Neural crest cell (in vitro differentiated cells): ENCODE results near the gene ADORA1. TPM values are rescaled to one million over a fixed set of nuclear protein-coding genes. Genes with fewer than 3 reads are reported as not detected.

Source experiments
- DNase-seq: peaks from one replicate; pipeline ENCODE4 v3.0.0; 2021; ENCODE audit warnings: low read depth, mixed read lengths, low spot score
- H3K27ac Mint-ChIP-seq: one replicate; pipeline ENCODE4 v1.8.0; 2021; ENCODE audit warnings: mild to moderate bottlenecking, mixed read lengths; ENCODE audit not compliant: unreplicated experiment
- H3K27me3 Mint-ChIP-seq: 2 replicates; pipeline ENCODE4 v1.8.0; 2021; ENCODE audit warnings: low read depth, mild to moderate bottlenecking, mixed read lengths
- H3K36me3 Mint-ChIP-seq: 2 replicates; pipeline ENCODE4 v1.8.0; 2021; ENCODE audit warnings: low read depth, mild to moderate bottlenecking, mixed read lengths
- H3K4me1 Mint-ChIP-seq: 2 replicates; pipeline ENCODE4 v1.8.0; 2021; ENCODE audit warnings: mixed read lengths
- H3K4me3 Mint-ChIP-seq: one replicate; pipeline ENCODE4 v1.8.0; 2021; ENCODE audit warnings: mild to moderate bottlenecking, mixed read lengths
- H3K9me3 Mint-ChIP-seq: 2 replicates; pipeline ENCODE4 v1.8.0; 2021; ENCODE audit warnings: mixed read lengths
- CTCF ChIP-seq: fragments of 200-600 bp; sonication (generic); conservative IDR thresholded peaks from 2 replicates; pipeline ENCODE4 v1.5.0; 2021; ENCODE audit warnings: antibody characterized with exemption, mild to moderate bottlenecking
- total RNA-seq: library from RNA; stranded (reverse); gene quantifications from 2 replicates; pipeline ENCODE4 v1.2.1, GENCODE V29; 2021

ADORA1 gene
- total RNA-seq, 1 donor from 2014 or later: 1.9 TPM

GRCh38 chr1:203156280-203156679 is 28.8 kb downstream of the ADORA1 start:
- Mint-ChIP-seq H3K36me3 (no peaks in the 10 kb centered on the region), H3K4me1 (peaks cover 27% of the 10 kb centered on the region), H3K27ac (no peak overlapping the region), H3K27me3 (no peaks in the 10 kb centered on the region), H3K4me3 (no peak overlapping the region), H3K9me3 (peaks cover 2% of the 10 kb centered on the region)
- no peak for TF ChIP-seq CTCF
- DNase-seq: no peak

- Mint-ChIP-seq H3K4me1 (peaks cover 8% of the 10 kb centered on the region), H3K36me3 (no peaks in the 10 kb centered on the region), H3K4me3 (no peak overlapping the region), H3K27ac (no peak overlapping the region), H3K9me3 (peaks cover 2% of the 10 kb centered on the region), H3K27me3 (no peaks in the 10 kb centered on the region)
- no peak for DNase-seq
- no peak for TF ChIP-seq CTCF
These were observed 30.9 kb downstream of the ADORA1 start for GRCh38 chr1:203158423-203158822.

- H3K27me3 Mint-ChIP-seq: no peaks in the 10 kb centered on the region
- no peak overlapping the region for H3K27ac Mint-ChIP-seq
- H3K4me3 Mint-ChIP-seq: no peak overlapping the region
- peaks cover 2% of the 10 kb centered on the region for H3K9me3 Mint-ChIP-seq
- DNase-seq: no peak
- peaks cover 3% of the 10 kb centered on the region for H3K4me1 Mint-ChIP-seq
- H3K36me3 Mint-ChIP-seq: no peaks in the 10 kb centered on the region
- TF ChIP-seq CTCF: no peak
These were observed 31.6 kb downstream of the ADORA1 start for GRCh38 chr1:203158960-203159665.

GRCh38 chr1:203159844-203160243 is 32.3 kb downstream of the ADORA1 start:
- Mint-ChIP-seq H3K36me3 (no peaks in the 10 kb centered on the region), H3K9me3 (peaks cover 2% of the 10 kb centered on the region), H3K4me1 (no peaks in the 10 kb centered on the region), H3K4me3 (no peak overlapping the region), H3K27me3 (no peaks in the 10 kb centered on the region), H3K27ac (no peak overlapping the region)
- DNase-seq: no peak
- no peak for TF ChIP-seq CTCF

GRCh38 chr1:203161175-203161574 is 33.6 kb downstream of the ADORA1 start:
- no peak overlapping the region for H3K27ac Mint-ChIP-seq

More at GRCh38 chr1:203161175-203161574, 33.6 kb downstream of the ADORA1 start:
- Mint-ChIP-seq H3K36me3 (no peaks in the 10 kb centered on the region), H3K27me3 (no peaks in the 10 kb centered on the region), H3K4me1 (no peaks in the 10 kb centered on the region), H3K4me3 (no peak overlapping the region), H3K9me3 (peaks cover 2% of the 10 kb centered on the region)
- no peak for TF ChIP-seq CTCF
- no peak for DNase-seq
